ENCODE results near the gene STAB1.

Gene STAB1

DNA sequence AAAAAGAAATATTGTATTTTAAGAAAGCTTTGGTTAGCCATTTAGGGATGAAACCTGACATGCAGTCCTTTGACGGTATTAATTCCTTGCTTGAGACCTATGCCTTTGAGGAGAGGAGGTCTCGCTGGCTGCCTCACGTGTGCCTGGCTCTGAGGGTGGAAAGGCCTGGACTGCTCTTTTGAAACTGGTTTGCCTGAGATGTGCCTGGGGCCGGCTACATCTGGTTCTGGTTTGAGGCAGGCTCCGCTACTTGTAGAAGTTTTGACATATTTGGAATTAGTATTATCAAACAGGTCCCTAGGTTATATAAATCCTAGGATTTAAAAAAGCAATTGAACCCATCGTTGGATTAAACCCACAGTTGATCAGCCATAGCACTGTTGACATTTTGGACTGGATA is 33.3 kb upstream of the STAB1 start:
- H3K9me3 ChIP-seq (ENCODE audit: control insufficient read depth, low read length): no peaks in the 10 kb centered on the region
- no peak overlapping the region for H3K27ac ChIP-seq
- H3K36me3 ChIP-seq (ENCODE audit: control insufficient read depth, insufficient read depth, low read length): no peaks in the 10 kb centered on the region
- H3K27me3 ChIP-seq (ENCODE audit: control insufficient read depth, insufficient read depth, low read length): no peaks in the 10 kb centered on the region
- H2AFZ ChIP-seq: no peak overlapping the region
- no peaks in the 10 kb centered on the region for H3K4me1 ChIP-seq
- no peak overlapping the region for H3K4me3 ChIP-seq (ENCODE audit: low read depth, low read length)
- H3K4me2 ChIP-seq (ENCODE audit: low read length): no peak overlapping the region
- no peak overlapping the region for H3K9ac ChIP-seq
- TF ChIP-seq, protein P1, sequence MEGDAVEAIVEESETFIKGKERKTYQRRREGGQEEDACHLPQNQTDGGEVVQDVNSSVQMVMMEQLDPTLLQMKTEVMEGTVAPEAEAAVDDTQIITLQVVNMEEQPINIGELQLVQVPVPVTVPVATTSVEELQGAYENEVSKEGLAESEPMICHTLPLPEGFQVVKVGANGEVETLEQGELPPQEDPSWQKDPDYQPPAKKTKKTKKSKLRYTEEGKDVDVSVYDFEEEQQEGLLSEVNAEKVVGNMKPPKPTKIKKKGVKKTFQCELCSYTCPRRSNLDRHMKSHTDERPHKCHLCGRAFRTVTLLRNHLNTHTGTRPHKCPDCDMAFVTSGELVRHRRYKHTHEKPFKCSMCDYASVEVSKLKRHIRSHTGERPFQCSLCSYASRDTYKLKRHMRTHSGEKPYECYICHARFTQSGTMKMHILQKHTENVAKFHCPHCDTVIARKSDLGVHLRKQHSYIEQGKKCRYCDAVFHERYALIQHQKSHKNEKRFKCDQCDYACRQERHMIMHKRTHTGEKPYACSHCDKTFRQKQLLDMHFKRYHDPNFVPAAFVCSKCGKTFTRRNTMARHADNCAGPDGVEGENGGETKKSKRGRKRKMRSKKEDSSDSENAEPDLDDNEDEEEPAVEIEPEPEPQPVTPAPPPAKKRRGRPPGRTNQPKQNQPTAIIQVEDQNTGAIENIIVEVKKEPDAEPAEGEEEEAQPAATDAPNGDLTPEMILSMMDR (IDR thresholded peaks at IDR 0.05): no peak
- peaks cover 3% of the 10 kb centered on the region for H3K79me2 ChIP-seq

DNA sequence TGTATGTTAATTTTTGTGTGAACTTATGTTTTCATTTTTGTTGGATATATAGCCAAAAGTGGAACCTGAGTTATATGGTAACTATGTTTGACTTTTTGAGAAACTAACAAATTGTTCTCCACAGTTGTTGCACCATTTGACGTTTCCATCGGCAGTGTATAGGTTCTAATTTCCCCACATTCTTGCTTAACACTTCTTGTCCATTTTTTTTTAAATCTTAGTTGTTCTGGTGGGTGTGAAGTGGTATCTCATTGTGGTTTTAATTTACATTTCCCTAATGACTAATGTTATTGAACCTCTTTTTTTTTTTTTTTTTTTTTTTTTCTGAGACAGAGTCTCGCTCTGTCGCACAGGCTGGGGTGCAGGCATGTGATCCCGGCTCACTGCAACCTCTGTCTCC is 31.7 kb upstream of the STAB1 start:
- no peaks in the 10 kb centered on the region for H3K27me3 ChIP-seq (ENCODE audit: control insufficient read depth, insufficient read depth, low read length)
- H3K9ac ChIP-seq: no peak overlapping the region
- H3K4me2 ChIP-seq (ENCODE audit: low read length): no peak overlapping the region
- peaks cover 5% of the 10 kb centered on the region for H3K79me2 ChIP-seq
- no peak overlapping the region for H3K4me3 ChIP-seq (ENCODE audit: low read depth, low read length)
- TF ChIP-seq, protein P1 (IDR thresholded peaks at IDR 0.05): no peak
- no peaks in the 10 kb centered on the region for H3K9me3 ChIP-seq (ENCODE audit: control insufficient read depth, low read length)
- H3K36me3 ChIP-seq (ENCODE audit: control insufficient read depth, insufficient read depth, low read length): no peaks in the 10 kb centered on the region
- no peak overlapping the region for H3K27ac ChIP-seq
- no peak overlapping the region for H2AFZ ChIP-seq
- H3K4me1 ChIP-seq: no peaks in the 10 kb centered on the region

DNA sequence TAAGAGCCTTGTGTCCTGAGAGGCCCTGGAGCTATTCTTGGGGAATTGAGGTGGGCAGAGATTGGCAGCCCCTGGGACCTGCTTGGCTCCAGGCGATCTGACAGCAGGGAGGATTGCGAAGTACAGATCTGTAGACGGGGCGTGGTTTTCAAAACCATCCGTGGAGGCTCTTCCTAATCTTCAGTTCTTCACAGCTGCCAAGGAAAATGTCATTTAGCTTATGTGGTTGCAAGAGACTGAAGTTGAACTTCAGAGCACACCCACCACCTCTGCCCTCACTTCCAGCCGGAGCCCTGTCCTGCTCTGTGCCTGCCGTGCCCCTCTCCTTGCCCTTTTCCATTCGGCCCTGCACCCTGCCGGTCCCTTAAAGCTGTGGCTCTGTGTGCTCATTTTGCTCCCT is 26.8 kb upstream of the STAB1 start:
- H3K9ac ChIP-seq: no peak overlapping the region

DNA sequence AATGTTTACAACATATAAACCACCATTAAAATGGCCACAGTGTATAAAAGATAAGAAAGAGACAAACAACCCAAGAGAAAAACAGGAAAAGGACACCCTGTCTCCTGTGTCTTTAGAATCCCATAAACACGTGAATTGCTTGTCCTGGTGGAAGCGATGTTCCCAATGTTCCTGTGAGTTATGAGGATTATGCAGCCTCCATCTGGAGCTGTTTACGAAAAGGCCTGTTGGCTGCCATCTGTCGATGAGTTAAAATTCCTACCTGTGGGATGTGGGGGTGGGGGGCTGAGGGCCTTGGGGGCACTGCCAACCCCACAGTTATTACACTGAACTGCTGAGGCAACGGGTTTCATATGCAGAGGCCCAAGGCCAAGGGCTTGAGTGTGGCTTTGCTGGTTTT is 26.1 kb upstream of the STAB1 start:
- Histone ChIP-seq H3K27ac (no peak overlapping the region), H3K4me3 (ENCODE audit: low read depth, low read length) (no peak overlapping the region), H3K79me2 (peaks cover 7% of the 10 kb centered on the region), H3K9ac (no peak overlapping the region), H3K4me2 (ENCODE audit: low read length) (no peak overlapping the region), H3K4me1 (no peaks in the 10 kb centered on the region), H3K27me3 (ENCODE audit: control insufficient read depth, insufficient read depth, low read length) (no peaks in the 10 kb centered on the region), H3K36me3 (ENCODE audit: control insufficient read depth, insufficient read depth, low read length) (no peaks in the 10 kb centered on the region), H2AFZ (no peak overlapping the region), H3K9me3 (ENCODE audit: control insufficient read depth, low read length) (no peaks in the 10 kb centered on the region)
- TF ChIP-seq, protein P1 (IDR thresholded peaks at IDR 0.05): no peak

More for the DNA sequence above, 26.8 kb upstream of the STAB1 start:
- Histone ChIP-seq H3K36me3 (ENCODE audit: control insufficient read depth, insufficient read depth, low read length) (no peaks in the 10 kb centered on the region), H3K79me2 (peaks cover 7% of the 10 kb centered on the region), H3K9me3 (ENCODE audit: control insufficient read depth, low read length) (no peaks in the 10 kb centered on the region), H3K27me3 (ENCODE audit: control insufficient read depth, insufficient read depth, low read length) (no peaks in the 10 kb centered on the region), H3K4me1 (no peaks in the 10 kb centered on the region), H3K27ac (no peak overlapping the region), H3K4me2 (ENCODE audit: low read length) (no peak overlapping the region), H2AFZ (no peak overlapping the region), H3K4me3 (ENCODE audit: low read depth, low read length) (no peak overlapping the region)
- TF ChIP-seq, protein P1 (IDR thresholded peaks at IDR 0.05): no peak

DNA sequence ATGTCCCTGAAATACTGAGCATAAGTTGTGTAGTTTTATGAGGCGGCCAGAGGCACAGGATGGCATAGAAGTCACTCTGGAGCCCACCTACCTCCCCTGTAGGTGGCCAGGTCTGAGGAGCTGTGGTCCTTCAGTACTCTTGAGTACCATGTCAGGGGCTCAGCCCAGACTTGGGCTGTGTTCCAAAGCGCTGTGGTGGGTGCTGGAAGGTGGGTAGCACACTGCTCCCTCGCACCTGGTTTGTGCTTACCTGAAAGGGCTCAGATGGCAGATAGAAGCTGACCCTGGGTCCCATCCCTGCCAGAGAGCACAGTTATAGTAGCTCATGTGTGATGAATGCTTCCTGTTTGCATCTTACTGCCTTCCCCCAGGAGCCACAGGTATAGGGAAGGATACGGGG is 24.2 kb upstream of the STAB1 start:
- H3K36me3 ChIP-seq (ENCODE audit: control insufficient read depth, insufficient read depth, low read length): no peaks in the 10 kb centered on the region
- H3K9ac ChIP-seq: no peak overlapping the region
- no peak overlapping the region for H3K27ac ChIP-seq
- no peaks in the 10 kb centered on the region for H3K27me3 ChIP-seq (ENCODE audit: control insufficient read depth, insufficient read depth, low read length)
- no peaks in the 10 kb centered on the region for H3K4me1 ChIP-seq
- H3K79me2 ChIP-seq: peaks cover 5% of the 10 kb centered on the region
- no peaks in the 10 kb centered on the region for H3K9me3 ChIP-seq (ENCODE audit: control insufficient read depth, low read length)
- H2AFZ ChIP-seq: no peak overlapping the region
- H3K4me3 ChIP-seq (ENCODE audit: low read depth, low read length): no peak overlapping the region
- no peak overlapping the region for H3K4me2 ChIP-seq (ENCODE audit: low read length)
- TF ChIP-seq, protein P1 (IDR thresholded peaks at IDR 0.05): no peak

Data from parathyroid adenoma (tissue), 2 donors.